Muscle of leg (tissue), 11 donors: Measurements from ENCODE around the gene TRPC3. TPM values are rescaled to one million over a fixed set of nuclear protein-coding genes. Genes with fewer than 3 reads are reported as not detected.

Experiments
- DNase-seq: peaks from one replicate; pipeline ENCODE4 v3.0.0; 2013
- H3K27ac ChIP-seq: one replicate; pipeline ENCODE4 v1.5.1; 2013; ENCODE audit warnings: mild to moderate bottlenecking, low read length, control low read depth
- H3K27me3 ChIP-seq: one replicate; pipeline ENCODE4 v1.6.1; 2013; ENCODE audit warnings: low read length; ENCODE audit not compliant: control insufficient read depth, insufficient read depth
- H3K36me3 ChIP-seq: one replicate; pipeline ENCODE4 v1.6.1; 2013; ENCODE audit warnings: low read length; ENCODE audit not compliant: control insufficient read depth, insufficient read depth
- H3K4me1 ChIP-seq: one replicate; pipeline ENCODE4 v1.6.1; 2013; ENCODE audit warnings: low read length; ENCODE audit not compliant: control insufficient read depth, insufficient read depth
- H3K4me3 ChIP-seq: one replicate; pipeline ENCODE4 v1.5.1; 2013; ENCODE audit warnings: low read length, control low read depth
- H3K9me3 ChIP-seq: replicated peaks from 2 replicates; pipeline ENCODE4 v1.6.1; 2013; ENCODE audit warnings: low read depth, low read length; ENCODE audit not compliant: control insufficient read depth
- WGBS: methylation state at CpG from one replicate; pipeline ENCODE4 v1.1.5; 2013; ENCODE audit warnings: missing lambda C conversion rate; ENCODE audit not compliant: insufficient coverage; 5-methylcytosine and 5-hydroxymethylcytosine counted together
- polyA plus RNA-seq, 8 donors: library from polyadenylated mRNA; unstranded; fragments of 120-200 nt; gene quantifications; one replicate each; pipeline versions ENCODE4 v1.2.1 to v1.2.3, GENCODE V29; 2013; ENCODE audit warnings: inconsistent platforms in 1 of 8, low replicate concordance in 1 of 8; ENCODE audit not compliant: insufficient read length in 8 of 8, insufficient read depth in 1 of 8
- total RNA-seq: library from RNA; stranded (reverse); fragments of 120-200 nt; gene quantifications from one replicate; pipeline ENCODE4 v1.2.4, GENCODE V29; 2013

Gene TRPC3
- total and polyA plus RNA-seq, 9 donors, result 0.52 to 1.7 (median 0.83) TPM

GRCh38 chr4:121950680-121951520, 960 bp downstream of the TRPC3 start:
- DNase-seq, result peak; percentile 34
- no peaks in the 10 kb centered on the region for H3K36me3 ChIP-seq
- H3K9me3 ChIP-seq, result no peaks in the 10 kb centered on the region
- peak overlapping the region; percentile 61 for H3K4me3 ChIP-seq
- peak overlapping the region; percentile 69 for H3K27ac ChIP-seq
- peaks cover 21% of the 10 kb centered on the region for H3K27me3 ChIP-seq
- peaks cover 13% of the 10 kb centered on the region for H3K4me1 ChIP-seq
- under 1% methylated on average over 75 of the region's 76 CpGs for WGBS

- H3K4me1 ChIP-seq, result peaks cover 13% of the 10 kb centered on the region
- WGBS, result under 1% methylated on average over 27 of the region's 34 CpGs
- H3K36me3 ChIP-seq, result no peaks in the 10 kb centered on the region
- peaks cover 21% of the 10 kb centered on the region for H3K27me3 ChIP-seq
- peak overlapping the region; percentile 61 for H3K4me3 ChIP-seq
- peak; percentile 83 for DNase-seq
- H3K27ac ChIP-seq, result peak overlapping the region; percentile 69
- no peaks in the 10 kb centered on the region for H3K9me3 ChIP-seq
Observed at GRCh38 chr4:121950212-121950679, 1.6 kb downstream of the TRPC3 start.

GRCh38 chr4:121946644-121947043, 5.2 kb downstream of the TRPC3 start:
- peaks cover 15% of the 10 kb centered on the region for H3K27me3 ChIP-seq

DNA sequence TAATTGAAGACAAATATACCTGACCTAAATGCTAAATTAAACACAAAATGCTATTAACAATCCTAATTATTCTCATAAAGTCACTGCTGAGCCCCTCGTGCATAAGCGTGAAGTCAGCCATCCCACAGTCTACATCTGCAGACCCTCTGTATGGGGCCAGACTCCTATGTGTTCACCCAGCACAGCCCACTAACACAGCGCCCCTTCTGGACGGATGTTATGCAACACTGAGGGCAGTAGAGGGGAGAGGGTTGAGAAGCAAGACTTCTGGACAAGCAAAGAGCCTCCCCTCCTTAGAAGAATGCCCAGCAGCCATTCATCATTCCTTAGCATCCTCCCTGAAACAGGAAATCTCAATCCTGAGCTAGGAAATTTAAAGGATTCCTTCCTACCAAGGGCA, 7.9 kb downstream of the TRPC3 start:
- no peaks in the 10 kb centered on the region for H3K4me1 ChIP-seq
- peaks cover 2% of the 10 kb centered on the region for H3K27me3 ChIP-seq
- no peak for DNase-seq
- 59% methylated on average over 2 of the region's 4 CpGs for WGBS
- no peak overlapping the region for H3K4me3 ChIP-seq
- H3K9me3 ChIP-seq, result no peaks in the 10 kb centered on the region
- no peak overlapping the region for H3K27ac ChIP-seq
- H3K36me3 ChIP-seq, result no peaks in the 10 kb centered on the region

More at GRCh38 chr4:121946644-121947043, 5.2 kb downstream of the TRPC3 start:
- no peak for DNase-seq
- WGBS, result 86% methylated on average over 1 of the region's 3 CpGs
- H3K36me3 ChIP-seq, result no peaks in the 10 kb centered on the region
- no peak overlapping the region for H3K27ac ChIP-seq
- H3K4me3 ChIP-seq, result no peak overlapping the region
- no peaks in the 10 kb centered on the region for H3K9me3 ChIP-seq
- H3K4me1 ChIP-seq, result peaks cover 11% of the 10 kb centered on the region

DNA sequence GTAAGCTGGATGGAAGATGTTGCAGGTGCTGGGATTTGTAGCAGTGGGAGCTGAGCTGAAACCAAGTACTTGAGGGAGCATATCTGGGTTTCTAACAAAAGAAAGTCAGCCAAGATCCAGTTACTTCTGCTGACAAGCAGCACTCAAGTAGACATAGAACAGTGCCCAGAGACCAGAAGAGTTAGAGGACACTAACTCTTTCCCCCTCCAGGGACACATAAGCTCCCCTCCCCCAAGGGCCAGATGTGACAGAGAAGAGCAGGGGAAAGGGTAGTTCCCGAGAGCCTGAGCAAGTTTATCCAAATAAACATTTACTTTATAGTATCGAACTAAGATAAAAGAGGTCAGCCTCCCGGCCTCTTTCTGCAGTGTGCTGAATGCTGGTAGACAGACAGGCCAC, 12.2 kb downstream of the TRPC3 start:
- DNase-seq, result no peak

DNA sequence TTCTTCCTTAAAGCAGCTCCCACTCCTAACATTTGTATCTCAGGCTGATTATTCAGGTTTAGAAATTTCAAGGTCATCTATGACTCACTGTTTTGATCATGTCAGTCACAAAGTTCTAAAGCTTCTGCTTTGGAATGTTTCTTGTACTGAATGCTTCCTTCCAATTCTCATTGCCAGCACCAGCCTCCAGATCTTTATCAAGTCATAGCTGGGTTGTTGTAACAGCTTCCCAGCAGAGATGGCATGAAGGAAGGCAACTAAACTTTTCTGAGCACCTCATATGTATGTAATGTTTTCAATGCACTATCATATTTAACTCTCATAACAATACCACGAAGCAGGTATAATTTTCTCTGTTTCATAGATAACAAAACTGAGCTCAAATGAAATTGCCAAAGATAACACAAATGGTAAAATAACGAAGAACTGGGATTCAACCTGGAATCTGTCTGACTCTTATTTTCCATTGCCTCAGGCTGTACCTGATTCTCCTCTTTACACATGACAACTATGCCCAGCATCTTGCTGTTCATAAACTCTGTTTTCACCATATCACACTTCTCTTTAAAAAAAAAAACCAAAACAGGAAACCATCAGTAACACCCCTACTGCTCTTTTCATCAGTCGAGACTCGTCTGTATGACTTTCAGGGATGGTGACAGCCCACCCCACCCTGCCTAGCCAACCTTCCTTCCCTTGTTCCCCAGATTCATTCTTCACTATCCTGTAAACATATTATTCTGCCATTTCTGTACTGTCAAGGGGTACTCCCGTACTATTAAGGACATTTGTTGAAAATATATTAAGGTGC, 13.4 kb downstream of the TRPC3 start:
- Histone ChIP-seq H3K4me1 (no peaks in the 10 kb centered on the region), H3K36me3 (no peaks in the 10 kb centered on the region), H3K4me3 (no peak overlapping the region), H3K9me3 (no peaks in the 10 kb centered on the region), H3K27me3 (peaks cover 5% of the 10 kb centered on the region), H3K27ac (no peak overlapping the region)
- no peak for DNase-seq
- WGBS, result 45% methylated on average over 3 of the region's 5 CpGs

More for the DNA sequence above, 12.2 kb downstream of the TRPC3 start:
- Histone ChIP-seq H3K4me3 (no peak overlapping the region), H3K27me3 (peaks cover 2% of the 10 kb centered on the region), H3K9me3 (no peaks in the 10 kb centered on the region), H3K36me3 (no peaks in the 10 kb centered on the region), H3K27ac (no peak overlapping the region), H3K4me1 (no peaks in the 10 kb centered on the region)
- WGBS, result 17% methylated on average over 1 of the region's 3 CpGs

GRCh38 chr4:121936101-121936500, 15.8 kb downstream of the TRPC3 start:
- Histone ChIP-seq H3K27ac (no peak overlapping the region), H3K4me1 (no peaks in the 10 kb centered on the region), H3K4me3 (no peak overlapping the region), H3K27me3 (peaks cover 18% of the 10 kb centered on the region), H3K36me3 (no peaks in the 10 kb centered on the region), H3K9me3 (no peaks in the 10 kb centered on the region)
- no peak for DNase-seq
- WGBS, result 57% methylated on average over 1 of the region's 4 CpGs

DNA sequence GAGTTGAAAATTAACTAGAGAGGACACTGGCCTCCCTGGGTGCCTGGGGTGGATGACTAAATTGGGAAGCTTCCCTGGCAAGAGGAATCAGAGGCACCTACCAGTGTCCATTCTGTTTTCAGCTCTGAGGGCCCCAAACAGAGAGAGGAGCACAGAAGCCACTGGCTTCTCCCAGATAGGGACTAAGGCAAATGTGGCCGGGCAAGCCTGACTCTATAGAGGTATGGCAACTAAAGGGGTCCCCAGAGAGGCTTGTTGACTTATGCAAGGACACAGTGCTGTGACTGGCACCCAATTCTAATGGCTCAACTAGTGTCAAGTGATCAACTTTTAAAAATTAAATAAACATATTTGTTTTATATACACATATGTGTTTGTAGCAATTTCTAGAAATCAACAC, 17.2 kb downstream of the TRPC3 start:
- no CpG with 5 or more reads among the region's 1 CpG for WGBS
- no peak for DNase-seq

GRCh38 chr4:121932212-121932974, 19.5 kb downstream of the TRPC3 start:
- Histone ChIP-seq H3K27me3 (peaks cover 15% of the 10 kb centered on the region), H3K4me1 (no peaks in the 10 kb centered on the region), H3K4me3 (no peak overlapping the region), H3K36me3 (no peaks in the 10 kb centered on the region), H3K9me3 (no peaks in the 10 kb centered on the region), H3K27ac (no peak overlapping the region)
- 70% methylated on average over 59 of the region's 59 CpGs for WGBS
- no peak for DNase-seq

More for the DNA sequence above, 17.2 kb downstream of the TRPC3 start:
- H3K27ac ChIP-seq, result no peak overlapping the region
- peaks cover 18% of the 10 kb centered on the region for H3K27me3 ChIP-seq
- no peaks in the 10 kb centered on the region for H3K9me3 ChIP-seq
- H3K4me3 ChIP-seq, result no peak overlapping the region
- H3K36me3 ChIP-seq, result no peaks in the 10 kb centered on the region
- no peaks in the 10 kb centered on the region for H3K4me1 ChIP-seq
